GM19099 (cell line): Measurements from ENCODE around the gene HADH.

ENCODE experiments used
- POLR2A ChIP-seq: IDR thresholded peaks from 3 replicates; pipeline ENCODE4 v1.6.1; 2011; ENCODE audit warnings: low read depth; ENCODE audit not compliant: insufficient read length; ENCODE audit errors: extremely low read depth

The HADH gene

GRCh38 chr4:108010167-108010566 is 20.5 kb downstream of the HADH start:
- TF ChIP-seq POLR2A, result no peak

GRCh38 chr4:108013327-108013726 is 23.6 kb downstream of the HADH start:
- TF ChIP-seq POLR2A, result no peak

GRCh38 chr4:108013955-108014354 is 24.3 kb downstream of the HADH start:
- no peak for TF ChIP-seq POLR2A

GRCh38 chr4:108018040-108018883 is 28.6 kb downstream of the HADH start:
- no peak for TF ChIP-seq POLR2A

- no peak for TF ChIP-seq POLR2A
These were observed 29.1 kb downstream of the HADH start for GRCh38 chr4:108018884-108019187.

GRCh38 chr4:108024085-108024877 is 34.6 kb downstream of the HADH start:
- TF ChIP-seq POLR2A, result no peak

- no peak for TF ChIP-seq POLR2A
These were observed 35.1 kb downstream of the HADH start for GRCh38 chr4:108024878-108025165.

GRCh38 chr4:108029016-108029720 is 39.5 kb downstream of the HADH start:
- TF ChIP-seq POLR2A, result no peak

- no peak for TF ChIP-seq POLR2A
These were observed 40.0 kb downstream of the HADH start for GRCh38 chr4:108029731-108030130.

GRCh38 chr4:108030332-108030731 is 40.6 kb downstream of the HADH start:
- no peak for TF ChIP-seq POLR2A

GRCh38 chr4:108031427-108032083 is 41.9 kb downstream of the HADH start:
- TF ChIP-seq POLR2A, result no peak

GRCh38 chr4:108033348-108033747 is 43.7 kb downstream of the HADH start:
- TF ChIP-seq POLR2A, result no peak

- no peak for TF ChIP-seq POLR2A
These were observed 44.9 kb downstream of the HADH start for GRCh38 chr4:108034565-108034964.

GRCh38 chr4:108035691-108036090 is 46.0 kb downstream of the HADH start:
- no peak for TF ChIP-seq POLR2A

GRCh38 chr4:108036213-108036612 is 46.5 kb downstream of the HADH start:
- no peak for TF ChIP-seq POLR2A

GRCh38 chr4:108037884-108038283 is 48.2 kb downstream of the HADH start:
- TF ChIP-seq POLR2A, result no peak

- no peak for TF ChIP-seq POLR2A
These were observed 53.2 kb downstream of the HADH start for GRCh38 chr4:108042927-108043326.
